Progenitor cell of endocrine pancreas (in vitro differentiated cells): ENCODE results near the gene IHH. TPM values are rescaled to one million over a fixed set of nuclear protein-coding genes. Genes with fewer than 3 reads are reported as not detected.

Experiments used
- DNase-seq: peaks from one replicate; pipeline ENCODE4 v3.0.0; 2021; ENCODE audit warnings: low spot score; ENCODE audit not compliant: unreplicated experiment
- H3K27ac Mint-ChIP-seq: 2 replicates; pipeline ENCODE4 v1.8.0; 2021; ENCODE audit warnings: mild to moderate bottlenecking, moderate library complexity, mixed read lengths
- H3K27me3 Mint-ChIP-seq: 2 replicates; pipeline ENCODE4 v1.8.0; 2021; ENCODE audit warnings: mixed read lengths
- H3K36me3 Mint-ChIP-seq: 2 replicates; pipeline ENCODE4 v1.8.0; 2022; ENCODE audit warnings: mixed read lengths; ENCODE audit not compliant: insufficient read depth
- H3K4me1 Mint-ChIP-seq: 2 replicates; pipeline ENCODE4 v1.8.0; 2021; ENCODE audit warnings: low read depth, mixed read lengths
- H3K4me3 Mint-ChIP-seq: 2 replicates; pipeline ENCODE4 v1.8.0; 2021; ENCODE audit warnings: low read depth, mild to moderate bottlenecking, moderate library complexity, mixed read lengths
- H3K9me3 Mint-ChIP-seq: 2 replicates; pipeline ENCODE4 v1.8.0; 2021; ENCODE audit warnings: low read depth, mixed read lengths
- total RNA-seq: library from RNA; stranded (reverse); gene quantifications from 2 replicates; pipeline ENCODE4 v1.2.1, GENCODE V29; 2021
- TF ChIP-seq, protein P1 (sequence below): fragments of 200-600 bp; sonication (generic); IDR thresholded peaks from one replicate; pipeline ENCODE4 v1.5.0; 2021; ENCODE audit warnings: antibody characterized with exemption, mild to moderate bottlenecking; ENCODE audit not compliant: unreplicated experiment

IHH gene
- total RNA-seq, 1 donor from 2014 or later = 17.3 TPM

DNA sequence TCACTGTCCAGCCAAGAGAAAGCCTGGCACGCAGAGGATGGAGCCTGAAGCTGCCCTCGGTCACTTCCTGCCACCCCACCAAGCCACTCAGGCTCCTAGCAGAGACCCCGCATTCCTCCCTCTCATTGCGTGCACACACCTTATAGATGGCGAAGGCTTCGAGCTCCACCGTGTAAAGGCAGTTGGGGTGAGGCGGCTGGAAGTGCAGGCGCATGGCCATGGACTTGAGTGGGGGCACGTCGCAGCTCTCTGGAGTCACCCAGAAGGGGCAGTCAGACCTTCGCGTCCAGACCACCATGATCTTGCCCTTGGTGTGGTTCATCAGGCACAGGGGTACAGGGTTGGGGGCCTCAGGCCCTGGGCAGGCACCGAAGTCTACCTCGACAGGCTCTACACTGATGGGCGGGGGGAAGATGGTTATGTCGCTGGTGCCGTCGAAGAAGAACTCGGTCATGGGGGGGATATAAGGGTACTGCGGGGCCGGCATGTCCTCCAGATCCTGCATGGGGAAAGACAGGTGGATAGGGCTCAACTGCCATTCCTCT lies 33.1 kb downstream of the IHH start:
- Mint-ChIP-seq H3K4me3 (no peak overlapping the region), H3K9me3 (no peaks in the 10 kb centered on the region), H3K36me3 (no peaks in the 10 kb centered on the region), H3K27me3 (peaks cover 50% of the 10 kb centered on the region), H3K27ac (no peak overlapping the region), H3K4me1 (no peaks in the 10 kb centered on the region)
- DNase-seq = no peak
- TF ChIP-seq, protein P1, sequence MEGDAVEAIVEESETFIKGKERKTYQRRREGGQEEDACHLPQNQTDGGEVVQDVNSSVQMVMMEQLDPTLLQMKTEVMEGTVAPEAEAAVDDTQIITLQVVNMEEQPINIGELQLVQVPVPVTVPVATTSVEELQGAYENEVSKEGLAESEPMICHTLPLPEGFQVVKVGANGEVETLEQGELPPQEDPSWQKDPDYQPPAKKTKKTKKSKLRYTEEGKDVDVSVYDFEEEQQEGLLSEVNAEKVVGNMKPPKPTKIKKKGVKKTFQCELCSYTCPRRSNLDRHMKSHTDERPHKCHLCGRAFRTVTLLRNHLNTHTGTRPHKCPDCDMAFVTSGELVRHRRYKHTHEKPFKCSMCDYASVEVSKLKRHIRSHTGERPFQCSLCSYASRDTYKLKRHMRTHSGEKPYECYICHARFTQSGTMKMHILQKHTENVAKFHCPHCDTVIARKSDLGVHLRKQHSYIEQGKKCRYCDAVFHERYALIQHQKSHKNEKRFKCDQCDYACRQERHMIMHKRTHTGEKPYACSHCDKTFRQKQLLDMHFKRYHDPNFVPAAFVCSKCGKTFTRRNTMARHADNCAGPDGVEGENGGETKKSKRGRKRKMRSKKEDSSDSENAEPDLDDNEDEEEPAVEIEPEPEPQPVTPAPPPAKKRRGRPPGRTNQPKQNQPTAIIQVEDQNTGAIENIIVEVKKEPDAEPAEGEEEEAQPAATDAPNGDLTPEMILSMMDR = no peak

DNA sequence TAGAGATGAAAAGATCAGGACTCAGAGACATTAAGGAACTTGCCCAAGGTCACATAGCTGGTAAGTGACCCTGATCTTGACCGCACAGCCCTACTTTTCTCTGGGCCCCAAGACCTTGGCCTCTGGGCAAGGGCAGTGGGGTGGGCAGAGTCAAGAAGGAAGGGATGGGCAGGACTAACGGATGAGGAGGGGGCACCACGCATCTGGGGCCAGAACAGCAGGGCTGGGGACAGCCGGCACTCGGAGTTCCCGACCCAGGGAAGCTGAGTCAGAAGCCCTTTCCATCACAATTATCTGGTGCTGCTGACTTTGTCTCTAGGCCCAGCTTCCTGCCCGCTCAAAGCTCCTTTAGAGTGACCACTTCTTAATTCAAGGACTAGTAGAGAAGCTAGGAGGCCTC lies 33.8 kb downstream of the IHH start:
- H3K4me1 Mint-ChIP-seq = no peaks in the 10 kb centered on the region
- no peak overlapping the region for H3K4me3 Mint-ChIP-seq
- TF ChIP-seq, protein P1 = no peak
- no peak overlapping the region for H3K27ac Mint-ChIP-seq
- no peaks in the 10 kb centered on the region for H3K36me3 Mint-ChIP-seq
- H3K27me3 Mint-ChIP-seq = peaks cover 45% of the 10 kb centered on the region
- DNase-seq = no peak
- no peaks in the 10 kb centered on the region for H3K9me3 Mint-ChIP-seq

DNA sequence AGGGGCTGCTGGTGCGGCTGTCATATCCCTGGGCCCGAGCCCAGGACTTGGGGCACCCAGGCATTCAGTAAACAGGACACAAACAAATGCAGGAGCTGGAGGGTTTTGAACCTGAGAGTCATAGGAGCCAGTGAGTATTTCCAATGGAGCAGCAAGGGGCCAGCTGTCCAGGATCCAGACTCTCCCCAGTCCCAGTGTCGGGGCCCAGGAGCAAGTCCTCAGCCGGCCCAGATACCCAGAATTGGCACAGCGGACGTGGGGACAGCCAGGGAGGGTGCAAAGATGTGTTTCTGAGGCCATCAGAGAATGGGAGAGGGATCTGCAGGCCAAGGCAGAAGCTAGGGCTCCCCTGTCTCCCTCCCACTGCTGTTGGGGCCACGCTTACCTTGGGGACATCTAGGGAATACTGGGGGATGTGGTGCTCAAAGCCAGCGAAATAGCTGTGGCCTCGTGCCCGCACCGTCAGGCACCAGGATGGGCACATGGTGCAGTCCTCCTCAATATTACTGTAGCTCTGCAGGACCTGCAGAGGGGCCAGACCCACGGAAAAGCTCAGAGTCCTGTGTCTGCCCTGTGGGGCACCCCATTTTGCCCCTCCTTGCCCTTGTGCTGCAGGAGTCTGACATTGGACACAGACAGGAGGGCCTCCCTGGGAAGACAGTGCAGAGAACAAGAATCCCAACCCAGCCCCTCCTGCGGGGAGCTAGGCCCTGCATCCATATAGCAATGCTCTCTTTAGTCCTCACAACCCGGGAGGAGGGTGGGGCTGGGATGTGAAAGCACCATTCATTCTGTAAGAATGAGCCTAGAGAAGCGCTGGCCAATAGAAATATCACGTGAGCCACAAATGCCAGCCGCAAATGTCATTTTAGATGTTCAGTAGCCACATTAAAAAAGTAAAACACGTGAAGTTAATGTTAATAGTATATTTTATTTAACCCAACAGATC lies 34.8 kb downstream of the IHH start:
- Mint-ChIP-seq H3K4me3 (no peak overlapping the region), H3K36me3 (no peaks in the 10 kb centered on the region), H3K27me3 (peaks cover 45% of the 10 kb centered on the region), H3K4me1 (no peaks in the 10 kb centered on the region), H3K27ac (no peak overlapping the region), H3K9me3 (no peaks in the 10 kb centered on the region)
- no peak for DNase-seq
- TF ChIP-seq, protein P1 = no peak

DNA sequence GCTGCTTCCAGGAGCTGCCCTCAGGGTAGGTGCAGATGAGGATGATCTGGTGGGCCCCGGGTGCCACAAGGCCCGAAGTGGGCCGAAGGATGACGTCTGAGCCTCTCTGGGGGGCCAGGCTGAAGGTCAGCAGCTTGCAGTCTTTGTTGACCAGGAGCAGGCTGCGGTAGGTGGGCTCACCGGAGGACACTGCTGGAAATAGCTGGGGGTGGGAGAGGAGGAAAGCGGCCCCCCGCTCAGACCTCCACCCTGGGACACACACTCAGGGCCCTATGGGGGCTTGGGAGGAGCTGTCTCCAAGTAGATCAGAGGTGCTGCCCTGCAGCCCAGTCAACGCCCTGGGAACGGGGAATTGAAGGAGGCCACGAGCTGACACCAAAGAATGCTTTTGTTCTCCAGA lies 36.7 kb downstream of the IHH start:
- Mint-ChIP-seq H3K9me3 (no peaks in the 10 kb centered on the region), H3K27me3 (peaks cover 50% of the 10 kb centered on the region), H3K36me3 (no peaks in the 10 kb centered on the region), H3K4me1 (no peaks in the 10 kb centered on the region), H3K27ac (no peak overlapping the region), H3K4me3 (no peak overlapping the region)
- DNase-seq = no peak
- TF ChIP-seq, protein P1 = no peak

DNA sequence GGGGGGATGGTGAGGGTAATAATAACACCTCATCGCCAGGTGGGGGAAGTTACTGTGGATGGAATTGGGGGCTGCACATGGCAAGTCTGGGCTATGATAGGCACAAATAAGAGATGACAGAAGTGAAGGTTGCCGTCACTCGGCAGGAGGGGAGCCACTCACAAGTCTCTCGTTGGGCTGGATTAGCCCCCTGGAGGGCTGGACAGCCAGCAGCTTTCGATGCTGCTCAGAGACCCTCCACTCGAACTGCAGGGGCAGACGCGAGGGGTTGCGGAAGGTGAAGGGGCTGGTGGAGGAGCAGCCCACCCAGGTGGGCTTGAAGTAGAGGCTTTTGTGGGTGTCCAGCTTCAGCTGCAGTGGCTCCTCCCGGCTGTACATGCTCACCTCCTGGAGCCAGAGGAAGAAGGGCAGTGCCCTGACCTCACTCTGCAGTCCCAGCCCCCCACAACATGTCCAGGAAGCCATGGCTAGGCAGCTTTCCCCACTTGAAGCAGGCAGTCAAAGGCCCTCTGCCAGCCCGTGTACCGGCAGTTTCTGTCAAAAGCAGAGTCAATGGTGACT lies 37.6 kb downstream of the IHH start:
- peaks cover 50% of the 10 kb centered on the region for H3K27me3 Mint-ChIP-seq
- H3K27ac Mint-ChIP-seq = no peak overlapping the region

More for the DNA sequence above, 37.6 kb downstream of the IHH start:
- Mint-ChIP-seq H3K36me3 (no peaks in the 10 kb centered on the region), H3K9me3 (no peaks in the 10 kb centered on the region), H3K4me1 (no peaks in the 10 kb centered on the region), H3K4me3 (no peak overlapping the region)
- no peak for DNase-seq
- TF ChIP-seq, protein P1 = no peak
